NCI-H82 (cell line): ENCODE measurements around the gene PCK1.

Source experiments
- DNase-seq: peaks from one replicate; lab custom pipeline; 2025; lab: John Stamatoyannopoulos, UW

PCK1 gene

DNA sequence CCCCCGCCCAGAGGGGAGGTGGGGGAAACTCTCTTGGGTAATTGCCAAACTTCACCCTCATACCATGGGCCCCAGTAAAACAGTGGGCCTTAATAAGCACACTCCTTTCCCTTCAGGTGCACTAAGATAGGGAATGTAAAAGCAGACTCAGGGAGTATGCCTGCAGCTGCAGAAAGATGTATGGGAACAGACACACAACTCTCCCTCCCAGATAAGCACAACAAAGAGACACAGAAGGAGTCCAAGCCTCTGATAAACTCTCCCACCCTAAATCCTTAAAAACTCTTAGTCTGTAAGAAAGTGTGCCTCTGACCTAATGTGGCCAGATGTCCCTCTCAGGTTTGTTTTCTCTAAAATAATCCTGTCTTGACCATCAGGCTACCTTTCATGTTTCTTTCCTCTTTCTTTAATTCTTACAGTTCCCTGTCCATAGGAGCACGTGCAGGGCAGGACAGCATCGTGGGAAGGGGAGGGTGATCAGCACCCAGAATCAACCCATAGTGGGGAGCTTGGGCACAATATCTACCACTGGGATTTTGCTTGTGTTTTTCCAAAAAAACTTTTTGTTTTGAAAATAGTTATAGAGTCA is 24.7 kb upstream of the PCK1 start:
- DNase-seq: no peak

- no peak for DNase-seq
Observed at GRCh38 chr20:57536771-57537724, 23.9 kb upstream of the PCK1 start.

DNA sequence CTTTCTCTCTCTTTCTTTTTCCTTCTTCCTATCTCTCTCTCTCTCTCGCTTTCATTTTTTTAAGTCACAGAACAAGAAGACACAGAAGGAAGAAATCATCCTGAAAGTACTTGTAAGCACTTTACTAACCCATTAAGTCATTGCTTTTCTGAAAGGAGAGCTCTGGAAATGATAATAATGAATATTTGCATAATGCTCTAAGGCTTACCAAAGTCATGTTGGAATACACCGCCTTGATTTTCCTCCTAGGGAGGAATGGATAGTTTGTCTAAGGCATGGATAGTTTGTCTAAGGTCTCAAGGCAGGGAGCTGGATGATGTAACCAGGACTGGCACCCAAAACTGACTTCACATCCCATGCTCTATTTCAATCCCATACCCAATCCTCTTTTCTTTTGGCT is 23.1 kb upstream of the PCK1 start:
- no peak for DNase-seq

- DNase-seq: no peak
Observed at GRCh38 chr20:57539889-57540288, 21.0 kb upstream of the PCK1 start.

- peak; percentile 57 for DNase-seq
Observed at GRCh38 chr20:57540890-57541580, 19.9 kb upstream of the PCK1 start.

DNA sequence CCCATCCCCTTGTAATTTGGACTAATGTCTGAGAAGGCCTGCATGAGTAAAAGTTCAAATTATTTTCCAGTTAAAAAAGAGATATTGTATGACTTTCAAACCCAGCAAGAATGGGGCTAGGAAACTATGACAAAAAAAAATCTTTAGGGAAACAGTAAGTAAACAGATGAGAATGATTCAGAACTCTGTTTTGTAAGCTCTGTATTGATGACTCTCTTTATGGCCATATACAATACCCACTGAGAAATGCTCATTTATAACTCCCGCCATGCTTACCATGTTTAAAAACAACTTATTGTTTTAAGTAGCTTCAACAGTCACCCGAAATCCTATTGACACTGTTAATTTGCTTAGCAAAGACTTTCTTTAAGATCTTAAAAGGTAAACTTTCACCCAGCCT is 17.2 kb upstream of the PCK1 start:
- peak; percentile 66 for DNase-seq

DNA sequence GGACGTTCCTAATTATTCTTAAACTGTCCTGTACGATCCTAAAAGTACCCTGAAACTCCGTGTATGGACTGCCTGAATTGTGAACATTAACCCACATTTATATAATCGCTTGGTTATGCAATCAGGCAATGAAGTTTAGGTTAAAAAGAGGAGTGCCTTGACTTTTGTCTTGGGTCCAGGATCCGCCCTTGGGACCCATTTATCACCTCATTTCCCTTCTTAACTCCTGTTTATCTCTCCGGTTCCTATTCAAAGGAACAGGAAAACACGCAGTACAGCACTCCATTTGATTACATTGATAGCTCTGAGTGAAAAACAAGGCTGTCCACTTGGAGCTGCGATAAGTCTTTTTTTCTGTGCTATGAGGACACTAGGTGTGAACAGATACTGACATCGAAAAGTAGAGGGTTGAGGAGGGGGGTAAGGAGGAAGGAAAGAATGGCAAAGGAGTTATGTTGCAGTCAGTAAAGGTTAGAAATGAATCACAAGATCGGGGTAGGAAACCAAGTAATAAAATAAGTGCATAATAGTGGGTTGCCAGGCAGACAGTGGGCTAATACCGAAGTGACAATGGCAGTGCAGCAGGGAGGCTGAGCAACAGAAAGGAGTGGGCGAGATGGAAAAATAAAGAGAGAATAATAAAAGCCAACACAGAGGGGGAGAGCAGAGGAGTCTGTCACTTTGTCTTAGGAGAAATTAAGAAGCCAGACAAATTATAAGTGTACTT is 15.9 kb upstream of the PCK1 start:
- DNase-seq: no peak

DNA sequence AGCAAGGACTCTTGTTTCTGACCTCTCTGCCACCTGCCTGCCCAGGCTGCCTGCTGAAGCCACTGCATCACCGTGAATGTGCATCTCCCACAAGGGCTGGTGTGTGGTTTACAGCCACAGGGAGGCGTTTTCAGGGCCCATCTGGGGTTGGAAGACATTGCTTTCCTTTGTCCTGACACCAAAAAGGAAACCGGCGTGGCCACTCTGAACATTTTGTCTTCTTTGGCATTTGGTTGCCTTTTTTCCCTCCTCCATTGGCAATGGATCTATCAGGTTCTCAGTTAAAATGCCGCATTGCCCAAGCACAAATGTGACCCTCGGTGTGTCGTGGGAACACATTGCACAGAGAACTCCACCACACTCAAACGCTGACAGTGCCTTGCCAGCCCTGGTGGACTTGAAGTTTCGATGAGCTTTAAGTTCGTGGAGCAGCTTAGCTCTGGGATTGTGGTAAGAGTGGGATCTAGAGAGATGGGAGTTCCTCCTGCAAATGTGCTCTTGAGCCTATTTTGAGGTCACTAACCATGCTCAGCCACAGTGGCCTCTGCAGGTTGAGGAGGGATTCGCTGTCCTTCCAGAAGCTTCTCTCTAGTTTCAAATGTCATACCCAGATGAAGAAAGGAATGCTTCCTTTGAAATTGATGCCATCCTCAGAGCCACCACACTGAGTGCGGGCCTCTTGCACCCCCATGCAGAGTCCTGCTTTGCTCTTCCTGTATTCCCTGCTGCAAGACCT is 14.8 kb upstream of the PCK1 start:
- DNase-seq: no peak

GRCh38 chr20:57546956-57547649 is 13.8 kb upstream of the PCK1 start:
- no peak for DNase-seq

GRCh38 chr20:57548177-57549058 is 12.5 kb upstream of the PCK1 start:
- no peak for DNase-seq

DNA sequence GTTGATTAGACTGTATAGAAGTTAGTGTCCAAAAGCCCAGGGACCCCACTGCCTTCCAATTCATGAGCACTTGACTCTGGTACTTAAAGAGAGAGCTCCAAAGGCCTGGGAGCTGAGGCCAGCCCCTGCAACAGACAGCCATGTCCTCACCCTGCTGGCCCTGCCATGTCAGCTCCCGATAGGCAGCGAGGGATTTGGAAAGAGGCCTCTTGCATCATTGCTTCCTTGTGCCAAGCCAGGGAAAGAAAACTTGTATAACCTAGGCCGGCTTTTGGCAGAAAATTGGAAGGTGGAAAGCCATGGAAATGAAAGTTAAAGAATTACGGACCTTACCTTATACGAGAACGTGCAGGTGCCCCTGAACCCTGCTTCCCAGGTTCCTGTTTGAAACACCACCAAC is 8.4 kb upstream of the PCK1 start:
- DNase-seq: no peak

GRCh38 chr20:57553376-57554018 is 7.4 kb upstream of the PCK1 start:
- DNase-seq: no peak

- no peak for DNase-seq
Observed at GRCh38 chr20:57555457-57556184, 5.3 kb upstream of the PCK1 start.

DNA sequence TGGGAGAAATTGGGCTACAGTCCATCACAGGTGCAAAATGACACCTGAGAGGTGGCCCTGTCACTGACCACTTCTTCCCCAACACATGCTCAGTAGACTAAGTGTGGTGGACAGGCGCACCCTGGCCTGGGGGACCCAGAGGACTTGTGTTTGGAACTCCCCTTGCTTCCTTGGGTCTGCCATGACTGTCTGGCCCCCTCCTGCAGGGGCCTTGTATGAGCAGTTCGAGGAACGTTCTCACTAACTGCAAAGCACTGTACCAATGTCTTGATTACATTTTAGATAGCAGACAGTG is 4.0 kb upstream of the PCK1 start:
- DNase-seq: no peak

DNA sequence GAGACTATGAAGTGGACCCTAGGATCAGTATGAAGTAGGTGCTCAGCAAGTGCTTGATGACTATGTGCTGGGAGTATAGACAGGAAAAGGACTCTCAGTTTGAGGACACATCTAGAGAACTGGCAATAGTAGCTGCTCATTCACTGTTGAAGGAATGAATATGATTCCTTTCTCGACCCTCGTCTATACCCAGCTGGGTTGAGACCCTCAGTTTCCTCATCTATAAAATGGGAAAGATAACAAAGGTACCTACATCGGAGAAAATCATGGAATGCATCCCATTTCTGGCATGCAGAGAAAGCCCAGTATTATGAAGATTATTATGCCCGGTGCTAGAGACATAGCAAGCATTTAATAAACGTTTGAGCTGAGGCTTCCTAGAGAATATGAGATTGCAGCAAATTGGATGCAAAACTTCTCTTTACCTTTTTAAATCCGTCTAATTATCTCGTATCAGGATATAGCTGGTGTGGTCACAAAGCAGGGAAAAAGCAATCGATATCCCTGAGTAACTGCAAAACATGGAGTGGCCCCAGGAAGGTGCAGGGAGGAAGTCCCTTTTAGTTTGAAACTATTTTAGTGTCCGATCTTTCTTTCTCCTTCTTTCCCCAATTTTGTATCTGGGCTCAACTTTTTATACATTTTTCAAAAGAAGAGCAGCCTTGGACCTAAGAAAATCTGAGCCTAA is 2.8 kb upstream of the PCK1 start:
- DNase-seq: no peak

DNA sequence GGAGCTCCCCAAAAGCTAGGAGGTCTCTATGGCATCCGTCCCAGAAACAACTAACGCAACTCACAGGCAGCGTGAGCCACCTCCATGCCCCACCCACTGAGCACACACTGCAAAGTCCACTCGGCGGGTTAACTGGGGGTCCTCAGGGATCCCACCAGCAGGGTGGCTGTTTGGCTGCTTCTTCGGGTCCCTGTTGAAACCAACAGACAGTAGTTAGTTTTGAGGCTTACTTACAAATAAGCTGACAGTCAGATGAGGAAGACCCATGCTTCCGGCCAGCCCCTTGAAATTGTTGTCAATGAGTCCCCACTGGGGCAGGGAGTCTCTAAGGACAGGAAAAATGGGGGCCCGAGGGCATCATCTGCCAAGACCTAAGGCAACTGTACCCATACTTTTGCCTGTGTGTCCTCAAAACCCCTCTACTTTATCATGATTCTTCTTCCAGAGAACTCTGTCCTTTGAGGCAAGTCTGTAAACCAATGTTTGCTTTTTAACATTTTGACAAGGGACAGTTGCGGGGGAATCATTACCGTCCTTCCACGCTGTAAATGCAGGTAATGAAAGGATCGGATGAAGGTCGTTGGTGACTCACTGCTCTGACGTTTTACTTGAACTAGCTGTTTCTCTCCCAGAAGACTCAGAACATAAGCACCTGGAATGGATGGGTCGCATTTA is 2.2 kb upstream of the PCK1 start:
- DNase-seq: no peak

DNA sequence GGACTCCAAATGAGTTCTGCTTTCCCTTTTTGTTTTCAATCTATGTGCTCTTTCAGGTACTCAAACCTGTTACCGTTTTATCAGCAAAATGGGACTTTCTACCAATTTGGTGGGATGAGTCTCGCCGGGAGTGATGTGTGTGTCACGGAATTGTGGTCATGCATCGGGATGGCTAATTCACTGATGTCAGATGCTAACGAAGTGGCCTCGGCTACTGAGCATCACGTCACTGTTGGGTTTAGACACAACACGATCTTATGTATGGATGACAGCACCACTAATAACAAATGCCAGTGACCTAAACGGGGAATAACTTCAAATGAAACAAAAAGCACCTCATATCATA is 1.6 kb upstream of the PCK1 start:
- no peak for DNase-seq
